Right atrium auricular region (tissue), 2 donors: Measurements from ENCODE around the gene GRAMD1C. TPM values are rescaled to one million over a fixed set of nuclear protein-coding genes. Genes with fewer than 3 reads are reported as not detected.

Experiments used
- DNase-seq: peaks from one replicate; pipeline ENCODE4 v3.0.0-alpha.2; 2019; ENCODE audit warnings: low spot score
- H3K27ac ChIP-seq, 2 donors: fragments of 200-600 bp; sonication (generic); 1 replicate in 1 of 2; 2 replicates in 1 of 2; pipeline ENCODE4 v1.5.1; 2016 to 2019
- H3K27me3 ChIP-seq, 2 donors: fragments of 200-600 bp; sonication (generic); one replicate each; pipeline versions ENCODE4 v1.5.1 to v1.6.0; 2017 to 2019
- H3K36me3 ChIP-seq: fragments of 200-600 bp; sonication (generic); one replicate; pipeline ENCODE4 v1.5.1; 2016
- H3K4me1 ChIP-seq, 2 donors: fragments of 200-600 bp; sonication (generic); one replicate each; pipeline versions ENCODE4 v1.5.1 to v1.6.0; 2017 to 2019
- H3K4me3 ChIP-seq, 2 donors: fragments of 200-600 bp; sonication (generic); 1 replicate in 1 of 2; 2 replicates in 1 of 2; pipeline ENCODE4 v1.5.1; 2017 to 2019; ENCODE audit warnings: mild to moderate bottlenecking in 1 of 2, moderate library complexity in 1 of 2
- H3K9me3 ChIP-seq, 2 donors: fragments of 200-600 bp; sonication (generic); one replicate each; pipeline ENCODE4 v1.5.1; 2019
- CTCF ChIP-seq, 2 donors: fragments of 200-600 bp; sonication (generic); IDR thresholded peaks; one replicate each; pipeline ENCODE4 v1.5.1; 2019; ENCODE audit warnings: antibody characterized with exemption in 2 of 2
- total RNA-seq, 2 donors: library from RNA; depleted of rRNA; stranded (reverse); fragments of >200 nt; gene quantifications; one replicate each; pipeline ENCODE4 v1.1.0, GENCODE V29; 2016

Gene GRAMD1C
- total RNA-seq, 2 donors from 2014 or later = 1.2 to 3.0 TPM

GRCh38 chr3:113867506-113867905 lies 28.9 kb downstream of the GRAMD1C start:
- Histone ChIP-seq H3K27ac (no peak overlapping the region), H3K9me3 (no peaks in the 10 kb centered on the region), H3K4me1 (no peaks in the 10 kb centered on the region), H3K36me3 (no peaks in the 10 kb centered on the region), H3K4me3 (no peak overlapping the region), H3K27me3 (no peaks in the 10 kb centered on the region)
- TF ChIP-seq CTCF (IDR thresholded peaks at IDR 0.05) = no peak
- no peak for DNase-seq

- H3K27me3 ChIP-seq = no peaks in the 10 kb centered on the region
- TF ChIP-seq CTCF (IDR thresholded peaks at IDR 0.05) = no peak
- no peaks in the 10 kb centered on the region for H3K9me3 ChIP-seq
- no peak overlapping the region for H3K4me3 ChIP-seq
- no peaks in the 10 kb centered on the region for H3K4me1 ChIP-seq
- no peak overlapping the region for H3K27ac ChIP-seq
- no peaks in the 10 kb centered on the region for H3K36me3 ChIP-seq
- DNase-seq = no peak
Measured at GRCh38 chr3:113873293-113873692, 34.7 kb downstream of the GRAMD1C start.

- Histone ChIP-seq H3K36me3 (no peaks in the 10 kb centered on the region), H3K27ac (no peak overlapping the region), H3K27me3 (no peaks in the 10 kb centered on the region), H3K4me3 (no peak overlapping the region), H3K4me1 (no peaks in the 10 kb centered on the region), H3K9me3 (no peaks in the 10 kb centered on the region)
- no peak for TF ChIP-seq CTCF (IDR thresholded peaks at IDR 0.05)
- DNase-seq = no peak
Measured at GRCh38 chr3:113873814-113874526, 35.4 kb downstream of the GRAMD1C start.

- H3K27ac ChIP-seq = no peak overlapping the region
- H3K4me1 ChIP-seq = no peaks in the 10 kb centered on the region
- no peak overlapping the region for H3K4me3 ChIP-seq
- no peaks in the 10 kb centered on the region for H3K36me3 ChIP-seq
- no peak for TF ChIP-seq CTCF (IDR thresholded peaks at IDR 0.05)
- H3K27me3 ChIP-seq = no peaks in the 10 kb centered on the region
- H3K9me3 ChIP-seq = no peaks in the 10 kb centered on the region
- DNase-seq = no peak
Measured at GRCh38 chr3:113878403-113878802, 39.8 kb downstream of the GRAMD1C start.

- TF ChIP-seq CTCF (IDR thresholded peaks at IDR 0.05) = no peak
- Histone ChIP-seq H3K27ac (no peak overlapping the region), H3K27me3 (no peaks in the 10 kb centered on the region), H3K36me3 (no peaks in the 10 kb centered on the region), H3K4me3 (no peak overlapping the region), H3K4me1 (no peaks in the 10 kb centered on the region), H3K9me3 (no peaks in the 10 kb centered on the region)
- no peak for DNase-seq
Measured at GRCh38 chr3:113885050-113885449, 46.5 kb downstream of the GRAMD1C start.
